ACHN (cell line): ENCODE results near the gene PTPN14.

Source experiments
- DNase-seq: peaks from one replicate; pipeline ENCODE4 v3.0.0-alpha.2; 2015
- in situ Hi-C: cut with HindIII; loops from 2 replicates; pipeline ENCODE4 v1.10.0; 2017; ENCODE audit warnings: low sequenced_read_pairs, low pct_ligation_motif_present, low pct_unique_long_range_greater_than_20kb

The PTPN14 gene

GRCh38 chr1:214300149-214300780, 251.1 kb downstream of the PTPN14 start:
- in situ Hi-C loops = no loop called here
- DNase-seq = no peak
